OCI-LY3 (cell line): ENCODE results near the gene FAM110A.

Experiments used
- CTCF ChIP-seq: fragments of 200-600, 300-600 bp; sonication (generic); IDR thresholded peaks from 2 replicates; pipeline ENCODE4 v1.5.1; 2014; ENCODE audit warnings: antibody characterized with exemption, low read length, low read depth
- EZH2phosphoT487 ChIP-seq: fragments of 200-600 bp; shearing (Covaris generic); IDR thresholded peaks from 2 replicates; pipeline ENCODE4 v1.6.1; 2018; ENCODE audit warnings: antibody characterized with exemption, mixed run types, low read depth

GRCh38 chr20:792248-792647 lies 41.3 kb upstream of the FAM110A start:
- TF ChIP-seq CTCF, result no peak
- no peak for TF ChIP-seq EZH2phosphoT487
